Jurkat, Clone E6-1 (cell line): Measurements from ENCODE around the gene ARNT2.

ENCODE experiments used
- DNase-seq: peaks from one replicate; pipeline ENCODE4 v3.0.0-alpha.2; 2011; ENCODE audit warnings: low read depth, low spot score
- H3K4me3 ChIP-seq: 2 replicates; pipeline ENCODE4 v1.5.1; 2011; ENCODE audit warnings: mild to moderate bottlenecking, low read length, control low read depth, moderate library complexity

ARNT2 gene

DNA sequence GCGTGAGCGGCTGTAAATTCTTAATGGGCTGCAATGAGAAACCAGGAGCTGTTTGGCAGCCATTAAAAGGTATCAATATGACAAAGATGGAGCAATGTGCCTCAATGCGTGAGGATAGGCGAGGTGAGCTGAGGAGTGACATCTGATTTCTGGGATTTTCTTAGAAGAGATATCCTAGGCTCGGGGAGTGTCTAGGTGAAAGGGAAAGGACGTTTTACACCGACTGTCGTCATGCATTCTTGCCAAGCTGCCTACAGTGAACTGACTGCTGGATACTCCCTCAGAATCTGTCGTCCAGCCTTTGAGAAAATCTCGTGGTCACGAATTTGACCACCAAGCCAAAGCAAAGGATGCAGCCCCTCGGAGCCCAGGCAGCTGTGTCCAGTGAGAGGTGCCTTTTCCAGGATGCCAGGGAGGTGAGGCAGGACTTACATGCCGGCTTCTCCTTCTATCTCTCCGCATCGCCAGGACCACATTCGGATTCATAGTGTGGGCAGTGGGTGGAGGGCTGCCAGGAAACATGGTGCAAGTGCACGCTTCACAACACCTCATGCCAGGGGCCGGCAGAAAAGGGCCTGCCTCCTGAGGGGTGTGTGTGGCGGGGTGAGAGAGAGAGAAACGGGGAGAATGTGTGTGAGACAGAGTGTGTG is 210.7 kb downstream of the ARNT2 start:
- no peak for DNase-seq
- no peak overlapping the region for H3K4me3 ChIP-seq

DNA sequence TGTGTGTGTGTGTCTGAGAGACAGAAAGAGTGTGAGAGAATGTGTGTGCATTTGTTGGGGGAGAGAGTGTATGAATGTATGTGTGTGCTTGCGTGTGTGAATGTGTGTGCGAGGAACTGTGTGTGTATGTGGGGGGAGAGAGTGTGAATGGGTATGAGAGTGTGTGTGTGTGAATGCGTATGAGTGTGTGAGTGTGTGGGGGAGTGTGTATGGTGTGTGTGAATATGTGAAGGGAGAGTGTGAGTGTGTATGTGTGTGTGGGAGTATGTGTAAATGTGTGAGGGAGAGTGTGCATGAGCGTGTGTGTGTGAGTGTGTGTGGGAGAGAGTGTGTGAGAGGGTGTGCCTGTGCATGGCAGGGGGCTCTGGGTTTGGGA is 211.2 kb downstream of the ARNT2 start:
- H3K4me3 ChIP-seq, result no peak overlapping the region
- no peak for DNase-seq

DNA sequence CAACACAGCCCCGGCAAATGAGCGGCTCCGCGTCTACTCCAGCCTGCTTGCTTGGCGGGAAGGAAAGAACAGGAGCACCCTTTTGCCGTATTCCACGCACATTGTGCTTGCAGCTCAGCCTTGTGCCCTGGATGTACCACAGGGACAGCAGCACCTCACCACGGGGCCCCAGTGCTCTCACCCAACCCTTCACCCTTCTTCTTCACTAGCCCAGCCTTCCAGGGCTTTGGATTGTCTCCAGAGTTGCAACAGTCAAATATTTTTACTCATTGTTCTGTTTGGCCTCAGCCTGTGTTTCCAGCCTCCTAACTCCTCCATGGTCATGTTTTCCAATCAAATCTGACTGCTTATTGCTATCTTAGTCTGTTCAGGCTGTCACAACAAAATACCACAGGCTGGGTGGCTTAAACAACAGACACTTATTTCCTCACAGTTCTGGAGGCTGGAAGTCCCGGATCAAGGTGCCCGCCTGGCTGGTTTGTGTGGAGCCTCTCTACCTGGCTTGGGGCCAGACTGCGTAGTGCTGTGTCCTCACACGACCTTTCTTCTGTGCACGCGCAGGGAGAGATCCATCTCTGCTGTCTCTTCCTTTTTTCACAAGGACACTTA is 211.7 kb downstream of the ARNT2 start:
- no peak overlapping the region for H3K4me3 ChIP-seq
- no peak for DNase-seq

DNA sequence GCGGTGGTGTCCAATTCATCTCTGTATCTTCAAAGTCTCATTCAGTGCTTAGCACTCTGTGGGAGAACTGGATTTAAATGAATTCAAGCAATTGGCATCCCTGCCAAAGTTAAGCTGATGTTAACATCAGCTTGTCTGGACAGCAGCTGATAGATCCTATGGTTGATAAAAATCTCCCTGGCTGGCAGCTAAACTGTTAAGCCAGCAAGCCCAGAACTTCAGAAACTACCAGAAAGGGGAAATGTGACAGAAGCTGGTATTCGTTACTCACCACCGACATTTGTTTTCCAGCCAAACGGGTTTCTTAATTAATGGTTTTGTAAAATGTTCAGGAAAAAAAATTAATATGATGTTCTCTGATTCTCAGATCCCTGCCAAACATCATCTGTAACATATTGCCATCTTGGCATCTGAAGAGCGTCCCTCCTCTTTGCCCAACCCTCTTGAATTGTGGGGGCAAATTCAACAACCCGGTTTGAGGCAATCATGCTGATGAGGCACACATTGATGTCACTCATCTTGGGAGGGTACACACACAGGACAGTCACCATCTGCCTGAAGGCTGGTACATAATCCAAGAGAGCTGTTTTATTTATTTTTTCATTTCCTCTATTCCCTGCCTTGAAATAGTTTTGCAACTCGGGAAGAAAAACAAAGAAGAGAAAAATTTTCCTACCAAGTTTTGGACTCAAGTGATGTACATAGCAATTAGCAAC is 214.7 kb downstream of the ARNT2 start:
- no peak for DNase-seq
- H3K4me3 ChIP-seq, result no peak overlapping the region

DNA sequence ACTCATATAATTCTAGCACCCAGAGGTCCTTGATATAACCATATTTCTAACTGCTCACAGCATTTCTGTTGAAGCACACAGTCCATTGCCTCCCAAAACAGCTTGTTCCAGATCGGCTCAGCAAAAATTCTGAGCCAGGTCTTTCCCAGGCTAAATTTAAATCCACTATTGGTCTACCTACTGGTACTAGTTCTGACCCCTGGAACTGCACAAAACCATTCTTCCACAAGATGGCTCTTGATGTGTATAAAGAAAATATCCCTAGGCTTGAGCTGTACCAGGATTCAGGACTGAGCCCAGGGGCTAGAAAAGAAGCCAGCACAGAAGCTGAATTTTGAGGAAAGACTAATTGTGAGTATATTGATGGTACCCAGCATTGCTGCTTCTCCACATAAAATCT is 215.5 kb downstream of the ARNT2 start:
- H3K4me3 ChIP-seq, result no peak overlapping the region
- no peak for DNase-seq

DNA sequence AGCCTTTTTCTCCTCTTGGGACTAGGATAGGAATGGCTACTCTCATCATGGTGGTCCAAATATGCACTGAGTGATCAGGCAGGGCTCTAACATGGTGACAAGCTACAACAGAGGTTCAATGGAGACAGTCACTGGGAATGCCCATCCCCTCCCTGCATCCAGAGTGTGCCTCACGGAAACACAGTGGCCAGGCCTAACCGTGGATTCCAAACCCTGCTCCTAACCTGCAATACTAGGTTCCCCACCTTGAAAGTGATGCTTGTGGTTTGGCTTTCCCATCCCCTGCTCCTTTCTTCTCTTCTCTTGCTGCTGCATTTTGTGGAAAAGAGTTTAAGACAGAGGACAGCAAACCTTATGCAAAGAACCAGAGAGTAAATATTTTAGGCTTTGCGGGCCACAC is 216.0 kb downstream of the ARNT2 start:
- DNase-seq, result no peak
- no peak overlapping the region for H3K4me3 ChIP-seq

DNA sequence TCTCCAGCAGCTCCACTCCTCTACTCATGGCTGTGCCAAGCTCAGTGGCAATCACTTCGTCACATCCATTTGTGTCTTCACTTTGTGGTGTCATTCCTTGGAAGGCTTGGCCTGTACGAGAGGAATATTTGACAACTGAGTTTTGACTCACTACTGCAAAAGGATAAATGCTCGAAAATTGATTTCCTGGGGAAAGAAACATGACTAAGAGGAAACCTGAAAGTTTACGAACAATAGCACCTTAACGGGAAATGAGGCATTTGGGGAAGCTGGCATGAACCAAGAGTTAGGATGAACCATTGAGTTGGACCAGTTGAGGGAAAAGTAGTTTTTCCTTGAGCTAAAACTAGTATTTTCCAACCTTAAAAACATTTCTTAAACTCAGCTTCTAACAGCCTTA is 216.7 kb downstream of the ARNT2 start:
- H3K4me3 ChIP-seq, result no peak overlapping the region
- DNase-seq, result no peak

DNA sequence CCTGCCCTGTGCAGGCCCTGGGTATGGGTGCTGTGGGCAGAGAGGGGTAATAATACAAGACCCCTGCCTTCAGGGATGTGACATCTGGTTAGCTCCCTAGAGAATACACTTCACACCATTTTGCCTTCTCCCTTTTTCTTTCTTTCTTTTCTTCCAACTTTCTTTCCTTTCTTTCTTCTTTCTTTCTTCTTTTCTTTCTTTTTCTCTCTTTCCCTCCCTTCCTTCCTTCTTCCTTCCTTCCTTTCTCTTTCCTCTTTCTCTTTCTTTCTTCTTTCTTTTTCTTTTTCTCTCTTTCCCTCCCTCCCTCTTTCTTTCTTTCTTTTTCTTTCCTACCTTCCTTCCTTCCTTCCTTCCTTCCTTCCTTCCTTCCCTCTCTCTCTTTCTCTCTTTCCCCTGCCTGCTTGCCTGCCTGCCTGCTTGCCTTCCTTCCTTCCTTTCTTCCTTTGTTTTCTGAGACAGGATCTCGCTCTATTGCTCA is 222.5 kb downstream of the ARNT2 start:
- no peak for DNase-seq

DNA sequence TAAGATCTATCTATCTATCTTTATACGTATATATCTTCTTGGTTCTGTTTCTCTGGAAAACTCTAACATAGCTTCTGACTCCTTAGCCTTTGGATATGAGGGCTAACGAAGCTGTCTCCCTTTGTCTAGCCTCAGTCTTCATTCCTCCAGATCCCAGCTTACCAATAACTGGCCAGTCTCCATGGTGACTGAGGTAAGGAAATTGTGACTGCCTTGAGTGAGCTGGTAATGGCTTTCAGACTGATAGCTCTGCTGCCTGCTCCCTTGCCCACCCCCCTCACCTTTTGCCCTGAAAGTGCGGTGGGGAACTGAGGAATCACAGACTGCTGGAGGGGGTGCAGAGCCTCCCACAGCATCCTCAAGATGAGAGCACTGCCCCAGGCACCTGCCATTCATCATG is 225.2 kb downstream of the ARNT2 start:
- DNase-seq, result no peak
- no peak overlapping the region for H3K4me3 ChIP-seq

More for the DNA sequence above, 222.5 kb downstream of the ARNT2 start:
- H3K4me3 ChIP-seq, result no peak overlapping the region

DNA sequence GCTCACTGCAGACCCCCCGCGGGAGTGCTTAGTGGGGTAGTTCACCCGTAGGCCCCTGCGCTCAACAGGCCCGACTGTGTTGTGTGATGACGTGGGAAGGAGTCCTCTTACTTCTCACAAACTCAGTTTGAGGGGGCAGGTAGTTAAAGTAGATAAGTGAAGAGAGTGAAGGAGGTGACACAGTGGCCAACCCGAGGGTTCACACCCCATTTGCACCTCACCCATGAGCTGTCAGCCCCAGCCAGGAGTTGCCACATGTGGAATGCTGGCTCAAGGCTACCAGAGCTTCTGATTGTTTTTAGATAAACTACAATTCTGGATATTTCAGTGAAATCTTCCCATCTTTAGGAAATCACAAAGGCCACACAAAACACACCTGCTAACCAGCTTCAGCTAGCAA is 226.8 kb downstream of the ARNT2 start:
- DNase-seq, result no peak
- H3K4me3 ChIP-seq, result no peak overlapping the region

DNA sequence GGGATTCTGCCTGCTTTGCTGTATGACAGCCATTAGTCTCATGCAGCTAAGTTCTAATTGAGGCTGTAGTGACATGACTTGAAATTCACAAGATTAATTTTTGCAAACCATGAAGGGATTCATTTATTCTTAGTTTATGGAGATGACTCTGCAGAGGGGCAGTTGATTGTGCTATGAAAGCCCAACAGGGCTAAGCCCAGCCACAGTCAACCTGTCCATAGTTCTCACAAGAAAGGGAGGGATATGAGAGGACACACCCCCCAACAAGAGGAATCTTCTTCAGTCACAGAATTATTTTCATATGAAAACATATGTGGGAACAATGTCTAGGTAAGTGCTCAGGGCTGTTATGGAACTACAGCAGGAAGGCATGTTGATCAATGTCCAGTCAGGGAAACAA is 229.0 kb downstream of the ARNT2 start:
- DNase-seq, result no peak
- no peak overlapping the region for H3K4me3 ChIP-seq

DNA sequence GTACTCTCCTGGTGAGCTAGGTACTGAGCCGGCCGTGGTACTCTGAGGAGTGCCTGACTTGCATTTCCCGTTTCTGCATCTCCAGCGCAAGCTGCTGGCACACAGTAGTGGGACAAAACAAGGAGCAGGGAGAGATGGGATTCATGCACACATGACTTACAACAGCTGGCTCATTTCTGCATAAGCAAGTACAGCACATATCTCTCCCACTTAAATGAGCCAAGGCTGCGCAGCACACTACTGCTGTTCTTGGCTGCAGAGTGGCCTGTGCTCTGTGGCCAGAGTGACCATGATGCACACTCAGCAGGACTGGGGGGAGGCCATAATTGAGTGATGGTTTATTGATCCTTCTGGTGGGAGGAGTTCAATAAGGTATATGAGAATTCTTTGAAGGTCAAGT is 231.8 kb downstream of the ARNT2 start:
- no peak overlapping the region for H3K4me3 ChIP-seq
- DNase-seq, result no peak

DNA sequence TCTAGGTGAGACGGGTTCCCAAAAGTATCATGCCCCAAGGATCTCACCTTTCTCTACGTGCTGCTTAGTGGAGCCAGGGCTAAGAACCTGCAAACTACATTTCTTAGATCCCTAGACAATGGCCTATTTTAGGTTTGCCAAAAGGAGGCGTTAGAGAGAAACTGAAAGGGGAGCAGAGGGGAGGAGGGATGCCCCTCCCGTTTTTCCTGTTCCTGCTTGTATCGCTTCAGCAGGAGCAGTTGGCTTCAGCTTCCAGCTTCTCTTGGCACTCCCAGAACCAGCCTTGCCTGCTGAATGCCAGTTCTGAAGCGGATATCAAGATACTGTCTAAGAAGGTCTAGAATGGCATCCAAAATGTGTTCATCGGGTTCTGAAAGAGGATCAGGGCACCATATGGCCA is 232.5 kb downstream of the ARNT2 start:
- H3K4me3 ChIP-seq, result no peak overlapping the region
- no peak for DNase-seq

DNA sequence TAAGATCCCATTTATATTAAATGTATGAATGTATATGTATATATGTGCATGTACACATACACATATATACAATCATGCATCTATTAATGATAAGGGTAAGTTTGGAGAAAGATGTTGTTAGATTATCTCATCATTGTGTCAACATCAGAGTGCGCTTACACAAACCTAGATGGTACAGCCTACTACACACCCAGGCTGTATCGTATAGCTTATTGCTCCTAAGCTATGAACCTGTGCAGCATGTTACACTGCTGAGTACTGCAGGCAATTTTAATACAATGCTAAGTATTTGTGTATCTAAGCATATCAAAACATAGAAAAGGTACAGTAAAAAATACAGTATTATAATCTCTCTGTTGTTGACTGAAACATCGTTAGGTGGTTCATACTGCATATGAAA is 233.6 kb downstream of the ARNT2 start:
- H3K4me3 ChIP-seq, result no peak overlapping the region
- DNase-seq, result no peak

DNA sequence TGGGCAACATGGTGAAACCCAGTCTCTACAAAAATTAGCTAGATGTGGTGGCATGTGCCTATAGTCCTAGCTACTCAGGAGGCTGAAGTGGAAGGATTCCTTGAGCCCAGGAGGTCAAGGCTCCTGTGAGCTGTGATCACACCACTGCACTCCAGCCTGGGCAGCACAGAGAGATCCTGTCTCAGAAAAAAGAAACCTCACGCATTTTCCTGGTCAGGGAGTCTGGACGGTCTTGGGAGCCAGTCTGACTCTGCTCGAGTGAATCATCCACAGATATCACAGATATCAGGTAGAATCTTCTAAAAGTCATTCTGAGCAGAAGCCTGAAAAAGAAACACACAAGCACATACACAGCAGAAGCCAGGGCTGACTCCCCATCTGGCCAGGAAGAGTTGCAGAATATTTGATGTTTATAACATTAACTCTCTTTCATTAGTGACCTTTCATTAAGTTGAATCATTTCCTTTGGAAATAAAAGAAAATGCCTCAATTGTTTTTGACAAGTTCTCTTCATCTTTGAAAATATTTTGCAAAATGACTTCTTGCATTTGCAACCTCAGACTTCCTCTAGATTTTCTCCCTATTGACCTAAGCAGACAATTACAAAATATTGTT is 234.5 kb downstream of the ARNT2 start:
- no peak for DNase-seq
- no peak overlapping the region for H3K4me3 ChIP-seq

DNA sequence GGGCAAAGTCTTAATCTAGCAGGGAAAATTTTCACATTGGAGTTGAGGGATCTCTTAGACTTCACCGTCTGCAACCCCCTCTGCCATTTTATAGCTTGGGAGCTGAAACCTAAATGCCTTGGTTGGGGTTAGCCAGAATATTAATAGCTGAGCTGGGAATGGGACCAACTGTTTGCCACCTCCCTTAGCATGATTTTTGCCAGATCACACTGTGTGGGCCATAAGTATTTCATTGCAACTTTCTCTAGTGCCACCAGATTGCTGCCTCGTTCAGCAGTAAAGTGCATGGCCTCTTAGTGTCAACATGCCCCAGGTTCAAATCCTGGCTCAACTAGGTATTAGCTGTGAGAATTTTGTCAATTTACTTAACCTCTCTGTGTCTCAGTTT is 235.0 kb downstream of the ARNT2 start:
- no peak overlapping the region for H3K4me3 ChIP-seq
- DNase-seq, result no peak

DNA sequence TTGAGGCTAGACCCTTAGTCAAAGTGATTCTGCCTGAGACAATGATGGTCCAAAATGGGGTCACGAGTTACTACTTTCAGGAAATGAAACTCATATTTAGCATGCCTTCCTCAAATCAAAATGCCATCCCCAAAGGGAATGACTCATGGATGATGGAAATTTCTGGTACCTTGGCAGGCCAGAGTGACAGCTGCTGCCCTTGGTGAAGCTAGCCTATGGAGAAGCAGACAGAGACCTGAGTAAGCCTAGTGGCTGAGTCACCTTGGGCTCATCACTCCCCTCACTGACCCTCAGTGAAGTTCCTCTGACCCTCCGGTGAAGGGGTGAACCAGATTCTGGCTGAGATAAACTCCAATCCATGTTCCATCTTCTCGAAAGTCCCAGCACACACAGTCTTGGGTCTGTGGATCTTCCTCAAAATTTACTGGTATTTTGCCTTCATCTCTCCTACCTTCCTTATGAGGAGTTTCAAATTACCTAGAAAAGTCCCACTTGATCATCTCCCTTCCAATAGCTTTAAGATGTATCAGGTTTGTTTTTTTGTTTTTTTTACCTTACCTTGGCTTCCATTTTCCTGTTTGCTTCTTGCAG is 236.4 kb downstream of the ARNT2 start:
- no peak overlapping the region for H3K4me3 ChIP-seq
- no peak for DNase-seq

DNA sequence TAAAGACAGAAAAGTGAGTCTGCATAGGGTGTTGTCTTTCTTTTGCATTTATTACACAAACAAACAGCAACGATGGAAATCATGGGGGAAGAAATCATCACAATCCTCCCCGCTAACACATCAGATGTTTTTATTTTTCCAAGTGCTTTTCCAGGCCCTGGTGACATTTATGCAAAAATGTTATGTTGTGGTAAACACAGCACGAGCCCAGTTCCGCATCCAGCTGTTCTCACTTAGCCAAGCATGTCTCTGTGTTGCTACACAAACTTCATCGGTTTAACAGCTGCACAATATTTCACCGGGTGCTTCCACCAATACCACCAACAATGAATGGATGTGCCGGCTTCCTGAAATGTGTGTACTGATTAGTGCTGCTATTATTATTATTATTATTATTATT is 237.2 kb downstream of the ARNT2 start:
- no peak for DNase-seq

DNA sequence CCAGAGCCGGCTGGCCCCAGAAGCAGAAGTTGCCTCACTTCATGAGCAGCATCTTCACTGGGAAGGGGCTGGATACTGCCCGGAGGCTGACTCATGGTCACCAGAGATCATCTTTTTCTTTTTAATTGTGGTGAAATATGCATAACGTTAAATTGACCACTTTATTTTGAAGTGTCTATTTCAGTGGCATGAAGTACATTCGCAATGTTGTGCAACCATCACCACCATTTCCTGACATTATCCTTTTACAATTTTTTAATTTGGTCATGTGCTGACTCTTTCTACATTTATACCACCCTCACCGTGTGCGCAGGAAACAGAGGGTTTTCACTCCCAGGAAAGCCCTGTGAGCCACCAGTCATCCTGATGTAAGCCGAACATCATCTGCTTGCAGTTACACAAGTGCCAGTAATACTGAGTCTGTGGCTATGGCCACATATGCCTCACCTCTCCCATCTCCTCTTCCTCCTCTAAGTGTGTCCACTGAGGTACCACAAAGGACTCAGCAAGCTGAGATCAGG is 239.3 kb downstream of the ARNT2 start:
- H3K4me3 ChIP-seq, result no peak overlapping the region
- DNase-seq, result no peak

More for the DNA sequence above, 237.2 kb downstream of the ARNT2 start:
- no peak overlapping the region for H3K4me3 ChIP-seq
